Measurements from ENCODE around the gene DPF3.

DNA sequence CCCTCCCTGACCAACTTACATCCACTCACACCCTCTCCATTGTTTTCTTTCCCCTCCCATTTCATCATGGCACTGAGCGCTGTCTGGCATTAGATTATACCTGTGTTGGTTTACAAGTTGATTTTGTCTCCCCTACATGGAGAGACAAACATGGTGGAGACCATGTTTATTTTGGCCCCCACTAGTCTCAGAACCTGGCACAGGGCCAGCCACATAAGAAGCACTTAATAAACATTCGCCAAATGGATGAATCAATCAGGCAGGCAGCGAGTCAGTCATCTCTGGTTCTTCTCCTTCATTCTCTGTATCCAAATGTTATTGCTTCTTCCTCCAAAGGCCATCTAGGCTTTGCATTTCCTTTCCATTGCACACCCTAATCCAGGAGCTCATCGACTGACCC lies 177.4 kb downstream of the DPF3 start:
- no peak for TF ChIP-seq GATA2 (IDR thresholded peaks at IDR 0.05; ENCODE audit: low read depth, low read length)
- no peak for TF ChIP-seq GATA3 (IDR thresholded peaks at IDR 0.05; ENCODE audit: low read depth, low read length)
